EH (cell line): ENCODE measurements around the gene ATP5PO.
"Not testable (repeated sequence)": the region's sequence is repeated elsewhere in the genome, so short reads cannot be mapped to it uniquely, and the experiment has no call there.

ENCODE experiments used
- DNase-seq: peaks from one replicate; pipeline ENCODE4 v3.0.0-alpha.2; 2015; ENCODE audit warnings: low read depth

Gene ATP5PO

GRCh38 chr21:33869873-33870272 is 45.7 kb downstream of the ATP5PO start:
- DNase-seq = no peak

GRCh38 chr21:33867868-33868267 is 47.7 kb downstream of the ATP5PO start:
- DNase-seq = not testable (repeated sequence)

DNA sequence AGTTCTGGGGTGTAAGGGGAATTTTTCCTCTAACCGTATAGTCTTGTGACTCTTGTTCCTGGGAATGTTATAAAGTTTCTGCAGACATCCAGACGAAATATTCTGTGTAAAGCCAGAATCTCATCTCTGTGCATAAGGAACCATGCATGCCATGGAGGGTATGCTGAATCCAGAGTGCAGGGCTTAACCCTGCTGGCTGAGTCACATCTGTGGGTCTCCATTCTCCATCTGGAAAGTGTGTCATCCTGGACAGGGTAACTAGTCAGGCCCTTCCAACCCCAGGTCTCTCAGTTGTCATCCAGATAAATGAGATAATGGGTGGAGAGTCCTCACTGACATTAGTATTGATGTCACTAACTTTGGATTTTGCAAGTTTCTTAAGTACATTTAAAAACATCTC is 48.8 kb downstream of the ATP5PO start:
- peak; percentile 71 for DNase-seq

GRCh38 chr21:33865996-33866575 is 49.5 kb downstream of the ATP5PO start:
- DNase-seq = no peak

GRCh38 chr21:33865176-33865575 is 50.4 kb downstream of the ATP5PO start:
- no peak for DNase-seq

DNA sequence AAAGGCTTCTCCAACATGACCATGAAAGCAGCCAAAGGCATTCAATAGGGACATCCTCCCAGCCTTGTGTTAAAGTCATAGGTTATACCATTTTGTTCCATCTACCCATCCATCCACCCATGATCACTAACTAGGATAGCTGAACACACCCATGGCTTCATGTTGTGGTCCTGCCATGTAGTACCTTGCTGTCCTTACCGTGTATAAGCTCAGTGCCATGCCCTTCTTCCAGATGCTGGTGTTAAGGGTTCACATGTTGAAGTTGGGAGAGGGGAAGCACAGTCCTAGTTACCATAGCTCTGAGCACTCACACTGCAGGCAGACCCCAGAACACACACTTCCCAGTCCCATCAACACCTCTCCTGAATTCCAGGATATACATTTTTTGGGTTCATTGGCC is 51.5 kb downstream of the ATP5PO start:
- DNase-seq = no peak

DNA sequence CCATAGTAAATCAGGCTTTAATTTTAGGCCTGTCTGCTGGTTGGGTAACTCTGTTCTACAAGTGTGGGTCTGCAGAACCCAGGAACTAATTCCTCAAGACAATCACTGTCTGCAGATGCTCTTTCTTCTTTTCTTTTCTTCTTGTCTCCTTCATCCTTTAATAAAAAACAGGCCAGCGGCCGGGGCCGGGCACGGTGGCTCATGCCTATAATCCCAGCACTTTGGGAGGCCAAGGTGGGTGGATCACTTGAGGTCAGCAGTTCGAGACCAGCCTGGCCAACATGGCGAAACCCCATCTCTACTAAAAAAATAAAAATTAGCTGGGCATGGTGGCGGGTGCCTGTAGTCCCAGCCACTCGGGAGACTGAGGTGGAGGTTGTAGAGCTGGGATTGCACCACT is 52.4 kb downstream of the ATP5PO start:
- not testable (repeated sequence) for DNase-seq

GRCh38 chr21:33861125-33861524 is 54.5 kb downstream of the ATP5PO start:
- no peak for DNase-seq

GRCh38 chr21:33860332-33860879 is 55.2 kb downstream of the ATP5PO start:
- no peak for DNase-seq

DNA sequence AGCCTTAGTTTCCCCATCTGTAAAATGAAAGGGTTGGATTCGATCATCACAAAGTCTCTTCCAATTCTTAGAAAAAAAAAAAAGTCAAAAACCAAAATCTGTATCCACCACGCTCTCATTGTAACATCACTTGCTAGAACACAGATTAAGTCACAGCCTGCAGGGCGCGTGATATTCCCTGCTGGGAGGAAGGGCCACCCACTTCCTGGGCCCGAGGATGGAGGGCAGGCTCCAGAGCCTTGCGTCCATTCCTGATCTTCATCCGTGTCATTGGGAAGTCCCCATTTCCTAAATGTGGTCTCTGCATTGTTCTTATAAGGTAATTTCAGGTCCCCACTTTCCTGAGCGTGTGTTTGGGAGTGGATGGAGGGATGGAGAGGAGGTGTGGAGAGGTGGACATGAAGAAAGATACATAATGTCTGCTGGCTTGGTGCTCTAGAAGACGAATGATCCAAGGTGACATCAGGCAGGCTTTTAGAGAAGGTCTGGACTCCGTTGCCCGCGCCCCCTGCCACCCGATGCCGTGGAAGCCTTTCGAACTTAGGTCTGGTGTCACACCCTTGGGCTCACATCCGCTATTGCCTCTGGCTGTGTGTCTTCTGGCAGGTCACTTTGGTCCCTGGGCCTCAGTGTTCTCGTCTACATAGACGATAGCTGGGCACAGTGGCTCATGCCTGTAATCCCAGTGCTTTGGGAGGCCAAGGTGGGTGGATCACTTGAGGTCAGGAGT is 56.1 kb downstream of the ATP5PO start:
- no peak for DNase-seq

DNA sequence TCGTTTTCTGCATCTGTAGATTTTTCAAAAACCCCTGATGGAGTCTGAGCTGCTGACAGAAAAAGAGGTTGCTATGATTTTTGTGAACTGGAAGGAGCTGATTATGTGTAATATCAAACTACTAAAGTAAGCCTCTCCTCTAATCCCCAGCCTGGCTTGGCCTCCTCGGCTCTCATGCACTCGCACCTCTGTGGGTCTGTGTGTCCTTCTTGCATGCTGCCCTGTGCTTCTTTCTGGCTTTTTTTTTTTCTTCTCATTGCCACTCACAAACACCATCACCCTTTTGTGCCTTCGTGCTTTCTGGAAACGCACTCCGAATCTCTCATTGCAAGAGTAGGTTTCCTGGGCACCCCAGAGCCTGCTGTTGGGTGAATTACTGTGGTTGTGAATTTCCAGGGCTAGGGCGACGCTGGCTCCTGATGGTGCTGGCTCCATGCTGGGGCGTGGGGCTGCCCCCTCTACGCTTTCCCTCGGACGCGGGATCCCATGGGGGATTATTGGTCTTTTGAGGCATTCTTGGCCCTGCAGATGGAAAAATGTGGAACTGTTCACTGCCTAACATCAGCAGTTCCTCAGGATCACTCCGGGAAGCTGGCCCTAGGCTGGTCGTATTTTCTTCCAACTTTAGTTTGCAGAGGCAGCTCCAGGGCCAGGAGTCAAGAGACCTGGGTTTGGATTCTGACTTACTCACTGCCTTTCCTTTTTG is 56.8 kb downstream of the ATP5PO start:
- no peak for DNase-seq

DNA sequence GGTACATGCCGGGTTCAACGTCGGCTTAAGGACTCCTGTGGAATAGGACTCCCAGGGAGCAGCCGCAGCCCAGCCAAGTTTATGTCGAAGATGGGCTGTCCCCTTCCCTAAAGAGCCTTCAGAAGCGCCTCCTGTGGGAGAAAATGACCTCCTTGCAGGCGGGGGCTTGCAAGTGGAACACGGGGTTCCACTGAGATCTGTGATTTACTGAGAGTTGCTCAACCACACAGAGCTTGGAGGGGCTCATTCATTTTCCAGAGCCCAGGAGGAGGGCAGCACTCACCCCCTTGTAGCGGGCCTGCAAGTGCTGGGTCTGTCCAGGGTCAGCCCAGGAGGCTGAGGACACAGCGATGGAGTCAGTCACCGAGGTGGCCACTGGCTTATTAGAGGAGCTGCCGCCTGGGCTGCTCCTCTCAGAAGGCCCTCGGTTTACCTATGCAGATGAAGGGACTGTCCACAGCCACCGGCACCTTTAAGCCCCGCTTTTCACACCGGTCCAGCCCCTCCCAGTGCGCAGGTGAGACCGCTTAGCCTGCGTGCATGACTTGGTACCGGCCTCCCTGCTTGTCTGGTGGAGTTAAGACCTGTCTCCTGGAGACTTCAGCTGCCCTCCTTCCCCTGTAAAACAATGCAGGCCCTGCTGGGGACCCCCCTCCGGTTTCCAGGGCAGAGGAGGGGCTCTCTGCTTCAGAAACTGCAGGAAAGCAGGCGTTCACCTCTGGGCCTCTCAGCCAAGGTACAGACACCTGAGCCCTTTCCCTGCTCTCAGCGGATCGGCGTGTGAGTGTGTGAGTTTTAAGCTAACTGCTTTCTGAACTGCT is 57.5 kb downstream of the ATP5PO start:
- DNase-seq = no peak

DNA sequence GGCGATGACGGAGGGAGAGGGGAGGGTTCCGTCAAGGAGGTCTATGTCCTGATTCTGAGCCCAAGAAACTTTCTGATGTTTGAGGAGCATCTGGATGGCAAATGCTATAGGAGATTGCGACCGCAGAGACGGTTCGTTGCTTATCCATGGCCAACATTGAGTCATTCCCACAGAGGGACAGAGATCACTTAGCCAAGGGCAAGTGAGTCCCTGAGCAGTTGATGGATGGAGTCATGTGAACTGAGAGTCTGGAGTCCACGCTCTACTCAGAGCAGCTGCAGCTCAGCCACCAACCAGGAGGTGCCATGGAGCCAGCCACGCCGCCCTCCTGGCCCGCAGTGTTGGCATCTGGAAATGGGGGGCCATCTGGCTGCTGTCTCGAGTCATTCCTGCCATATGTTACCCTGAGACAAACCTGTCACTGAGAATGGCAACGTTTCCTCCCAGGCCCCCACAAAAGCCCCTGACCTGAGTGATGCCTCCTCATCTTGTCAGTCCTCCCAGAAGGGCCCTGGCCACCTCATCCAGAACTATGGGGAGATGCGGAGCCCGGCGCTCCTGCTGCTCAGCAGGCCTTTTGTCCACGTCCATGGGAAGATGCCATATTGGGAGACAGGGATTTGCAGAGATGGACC is 58.6 kb downstream of the ATP5PO start:
- no peak for DNase-seq

DNA sequence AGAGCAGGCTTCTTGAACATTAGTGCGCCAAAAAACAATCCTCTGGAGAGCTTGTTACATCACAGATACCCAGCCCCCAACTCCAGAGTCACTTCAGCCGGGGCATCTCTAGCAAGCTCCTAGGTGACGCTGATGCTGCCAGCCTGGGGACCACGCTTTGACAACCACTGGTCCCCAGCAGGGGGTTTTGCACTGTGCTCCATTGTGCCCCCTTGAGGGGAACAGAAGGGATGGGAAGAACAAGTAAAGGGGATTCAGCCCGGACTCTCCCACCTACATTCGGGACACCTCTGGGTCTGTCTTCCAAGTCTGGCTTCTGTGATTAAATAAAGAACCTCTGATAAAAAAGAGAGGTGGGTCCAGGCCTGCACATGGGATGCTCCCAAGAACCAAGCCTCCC is 60.4 kb downstream of the ATP5PO start:
- no peak for DNase-seq

GRCh38 chr21:33854604-33855003 is 61.0 kb downstream of the ATP5PO start:
- DNase-seq = peak; percentile 55
